ENCODE measurements around the gene DRC1.

DNA sequence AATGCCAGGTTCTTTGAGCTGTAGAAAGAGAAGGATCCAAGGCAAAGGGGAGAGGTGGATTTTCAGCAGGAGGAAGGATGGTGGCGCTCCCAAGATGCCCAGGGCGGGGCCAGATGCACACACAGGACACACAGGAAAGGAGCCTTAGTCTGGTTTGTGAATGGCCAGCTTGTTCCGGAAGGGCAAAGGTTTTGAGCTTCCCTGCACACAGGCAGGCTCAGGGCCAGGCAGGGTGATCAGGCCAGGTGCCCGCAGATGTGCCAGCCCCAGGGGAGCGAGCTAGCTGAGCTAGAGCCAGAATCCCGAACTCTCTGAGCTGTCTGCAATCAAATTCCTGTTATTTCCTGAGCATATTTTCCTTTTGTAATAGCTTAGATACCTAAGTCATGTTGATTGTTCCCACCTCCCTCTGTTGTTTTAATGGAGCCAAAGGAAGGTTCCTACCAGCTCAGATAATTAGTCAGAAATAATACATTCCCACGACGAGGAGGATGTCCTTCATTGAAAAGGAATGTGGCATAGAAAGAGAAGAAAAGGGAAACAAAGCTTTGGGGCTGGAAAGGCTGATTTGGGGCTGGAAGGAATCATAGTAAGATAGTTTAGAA lies 89.9 kb downstream of the DRC1 start:
- TF ChIP-seq, protein P1, sequence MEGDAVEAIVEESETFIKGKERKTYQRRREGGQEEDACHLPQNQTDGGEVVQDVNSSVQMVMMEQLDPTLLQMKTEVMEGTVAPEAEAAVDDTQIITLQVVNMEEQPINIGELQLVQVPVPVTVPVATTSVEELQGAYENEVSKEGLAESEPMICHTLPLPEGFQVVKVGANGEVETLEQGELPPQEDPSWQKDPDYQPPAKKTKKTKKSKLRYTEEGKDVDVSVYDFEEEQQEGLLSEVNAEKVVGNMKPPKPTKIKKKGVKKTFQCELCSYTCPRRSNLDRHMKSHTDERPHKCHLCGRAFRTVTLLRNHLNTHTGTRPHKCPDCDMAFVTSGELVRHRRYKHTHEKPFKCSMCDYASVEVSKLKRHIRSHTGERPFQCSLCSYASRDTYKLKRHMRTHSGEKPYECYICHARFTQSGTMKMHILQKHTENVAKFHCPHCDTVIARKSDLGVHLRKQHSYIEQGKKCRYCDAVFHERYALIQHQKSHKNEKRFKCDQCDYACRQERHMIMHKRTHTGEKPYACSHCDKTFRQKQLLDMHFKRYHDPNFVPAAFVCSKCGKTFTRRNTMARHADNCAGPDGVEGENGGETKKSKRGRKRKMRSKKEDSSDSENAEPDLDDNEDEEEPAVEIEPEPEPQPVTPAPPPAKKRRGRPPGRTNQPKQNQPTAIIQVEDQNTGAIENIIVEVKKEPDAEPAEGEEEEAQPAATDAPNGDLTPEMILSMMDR (IDR thresholded peaks at IDR 0.05) = no peak
- no peak for TF ChIP-seq POLR2A (IDR thresholded peaks at IDR 0.05)
